ENCODE data around the gene PLCL2.

- TF ChIP-seq POLR2A (IDR thresholded peaks at IDR 0.05; ENCODE audit: low read depth, low read length): no peak
- TF ChIP-seq POLR2AphosphoS5 (IDR thresholded peaks at IDR 0.05; ENCODE audit: low read depth, low read length): no peak
- no peak for TF ChIP-seq TAF1 (IDR thresholded peaks at IDR 0.05; ENCODE audit: borderline replicate concordance, low read depth, low read length)
Measured at GRCh38 chr3:16860234-16860633, 24.5 kb upstream of the PLCL2 start.
